HG03135 (cell line): ENCODE results near the gene PRH2.

Experiments
- ATAC-seq: cut with Tn5 transposase; IDR thresholded peaks from one replicate; pipeline ENCODE4 v1.9.1; 2021; ENCODE audit warnings: mild to moderate bottlenecking, moderate library complexity; ENCODE audit not compliant: unreplicated experiment

Gene PRH2

DNA sequence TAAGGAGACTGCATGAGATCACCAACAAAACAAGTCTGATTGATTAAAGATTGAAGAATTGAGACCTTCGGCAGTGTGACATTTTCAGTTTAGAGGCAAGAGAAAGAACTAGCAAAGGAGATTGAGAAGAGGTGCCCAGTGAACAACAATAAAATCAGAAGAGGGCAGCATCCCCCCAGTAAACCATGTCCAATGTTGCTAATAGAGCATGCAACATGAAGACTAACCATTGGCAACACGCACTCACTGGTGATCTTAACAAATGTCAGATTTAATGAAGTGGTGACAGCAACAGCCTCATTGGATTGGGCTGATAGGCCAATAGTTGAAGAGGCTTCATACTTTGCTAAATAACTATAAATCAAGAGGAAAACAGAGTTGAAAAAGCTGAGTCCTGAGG, 30.8 kb downstream of the PRH2 start:
- ATAC-seq: no peak

DNA sequence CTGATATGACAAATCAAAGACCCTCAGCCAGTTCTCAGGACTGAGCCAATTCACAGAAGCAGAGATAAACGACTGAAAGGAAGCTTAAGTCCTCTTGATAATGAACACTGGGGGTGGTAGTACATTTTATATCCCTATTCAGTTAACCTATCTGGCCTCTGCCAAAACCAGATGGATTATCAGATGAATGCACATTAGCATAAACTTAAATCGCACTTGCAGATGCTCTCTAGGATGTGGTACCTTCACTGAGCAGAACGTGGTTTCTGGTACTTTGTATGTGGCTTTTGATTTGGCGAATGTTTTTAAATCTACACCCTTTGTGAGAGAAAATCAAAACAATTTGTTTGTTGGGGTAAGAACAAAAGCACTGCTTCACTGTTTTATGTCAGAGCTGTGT, 31.2 kb downstream of the PRH2 start:
- ATAC-seq: no peak

DNA sequence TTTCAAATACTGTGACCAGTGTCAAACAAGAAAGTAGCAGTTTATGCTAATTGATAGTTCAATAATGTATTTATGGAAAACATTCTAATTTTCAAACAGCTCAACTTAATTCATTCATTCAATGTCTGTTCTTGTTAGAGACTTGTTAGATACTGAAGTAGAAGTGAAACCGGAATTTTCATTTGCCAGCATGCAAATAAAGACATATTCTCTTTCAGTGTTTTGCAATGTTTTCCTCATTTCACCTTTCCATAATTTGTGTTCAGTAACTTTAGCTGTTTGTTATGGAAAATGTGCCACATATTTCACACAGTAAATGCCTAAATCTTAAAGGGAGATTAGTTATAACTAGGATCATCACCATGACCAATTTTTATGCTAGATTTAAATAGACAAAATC, 36.4 kb downstream of the PRH2 start:
- no peak for ATAC-seq

DNA sequence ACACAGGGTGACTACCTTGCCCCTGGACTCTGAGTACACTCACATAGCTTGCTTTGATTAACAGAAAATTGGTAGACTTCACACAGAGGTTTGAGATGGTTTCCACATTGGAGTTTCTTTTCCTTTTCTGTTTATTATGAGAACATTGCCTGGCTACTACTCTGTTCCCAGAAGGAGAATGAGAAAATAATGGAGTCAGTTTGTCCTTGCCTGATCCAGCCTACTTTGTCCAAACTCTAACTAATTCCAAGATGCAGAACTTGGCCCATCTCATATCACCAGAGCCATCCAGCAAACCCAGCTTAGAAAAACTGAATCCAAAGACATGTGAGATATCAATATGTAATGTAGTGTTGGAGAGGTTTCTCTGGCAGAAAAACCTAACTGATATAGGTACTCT, 37.3 kb downstream of the PRH2 start:
- ATAC-seq: no peak

GRCh38 chr12:10967409-10967808, 38.4 kb downstream of the PRH2 start:
- ATAC-seq: no peak

DNA sequence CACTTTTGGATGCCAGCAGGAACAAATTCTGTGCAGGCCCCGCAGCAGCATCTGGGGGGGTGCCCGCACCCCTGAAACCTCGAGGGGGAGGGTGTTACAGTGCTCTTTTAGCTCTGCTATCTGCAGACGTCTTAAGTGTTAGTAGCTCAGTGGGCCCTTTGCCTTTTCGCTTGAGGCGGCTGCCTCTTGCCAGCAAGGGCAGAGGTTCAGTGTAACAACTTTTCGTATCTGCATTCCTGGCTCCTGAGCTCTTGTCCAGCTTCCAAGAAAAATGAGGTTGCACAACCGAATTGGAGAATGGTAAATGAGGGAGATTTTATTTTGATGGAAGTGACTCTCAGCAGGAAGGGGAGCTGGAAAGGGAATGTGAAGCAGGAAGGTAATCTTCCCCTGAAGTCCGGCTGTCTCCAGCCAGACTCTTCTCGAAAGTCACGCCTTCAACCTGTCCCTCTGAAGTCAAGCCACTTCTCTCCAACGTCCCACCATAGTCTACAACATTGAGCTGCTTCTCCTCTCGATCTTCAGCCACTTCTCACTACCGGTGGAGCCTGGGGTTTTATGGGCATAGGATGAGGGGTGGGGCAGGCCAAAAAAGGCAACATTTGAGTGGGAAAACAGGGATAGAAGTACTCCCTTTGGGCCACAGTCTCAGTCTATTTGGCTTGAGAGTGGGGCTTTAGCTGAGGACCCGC, 39.9 kb downstream of the PRH2 start:
- ATAC-seq: no peak

DNA sequence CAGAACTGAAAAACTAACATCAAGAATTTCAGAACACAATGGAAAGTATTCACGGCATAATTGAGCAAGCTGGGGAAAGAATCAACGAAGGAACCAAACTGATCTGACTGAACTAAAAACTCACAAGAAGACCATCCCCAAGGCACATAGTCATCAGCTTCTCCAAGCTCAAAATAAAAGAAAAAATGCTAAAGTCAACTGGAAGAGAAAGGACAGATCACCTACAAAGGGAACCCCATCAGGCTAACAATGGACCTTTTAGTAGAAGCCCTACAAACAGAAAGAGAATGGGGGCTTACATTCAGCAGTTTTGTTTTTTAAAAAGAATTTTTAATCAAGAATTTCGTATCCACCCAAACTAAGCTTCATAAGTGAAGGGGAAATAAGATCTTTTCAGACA, 45.9 kb downstream of the PRH2 start:
- no peak for ATAC-seq

DNA sequence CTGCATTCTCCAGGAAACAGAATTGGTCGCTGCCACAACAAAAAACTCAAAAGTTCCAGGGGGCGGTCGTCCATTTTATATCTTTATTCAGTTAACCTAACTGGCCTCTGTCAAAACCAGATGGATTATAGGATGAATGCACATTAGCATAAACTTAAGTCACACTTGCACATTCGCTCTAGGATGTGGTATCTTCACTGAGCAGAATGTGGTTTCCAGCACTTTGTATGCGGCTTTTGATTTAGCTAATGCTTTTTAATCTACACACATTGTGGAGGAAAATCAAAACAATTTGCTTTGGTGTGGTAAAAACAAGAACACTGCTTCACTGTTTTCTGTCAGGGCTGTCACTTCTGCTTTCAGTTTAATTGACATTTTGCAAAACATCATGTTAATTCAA, 53.2 kb downstream of the PRH2 start:
- ATAC-seq: no peak
